Activated T-cell treated with anti-CD3 and anti-CD28 coated beads, Interleukin-2, amount 50 U/mL, for 72 hours (primary cell): ENCODE measurements around the gene IRX4. TPM values are rescaled to one million over a fixed set of nuclear protein-coding genes. Genes with fewer than 3 reads are reported as not detected.

Experiments
- ATAC-seq, 2 donors: fragments of 150-1000 bp; cut with Tn5 transposase; replicated peaks in 1 of 2; 2 replicates each; pipeline ENCODE4 v1.10.0; 2021; ENCODE audit warnings: moderate library complexity in 2 of 2, mild to moderate bottlenecking in 1 of 2
- DNase-seq, 2 donors: peaks; one replicate each; pipeline ENCODE4 v3.0.0; 2021 to 2022; ENCODE audit warnings: mixed read lengths in 1 of 2
- H3K27ac Mint-ChIP-seq: one replicate; pipeline ENCODE4 v1.8.0; 2022; ENCODE audit warnings: mild to moderate bottlenecking, moderate library complexity, mixed read lengths
- H3K27me3 Mint-ChIP-seq: one replicate; pipeline ENCODE4 v1.8.0; 2022; ENCODE audit warnings: low read depth, mixed read lengths
- H3K36me3 Mint-ChIP-seq, 2 donors: one replicate each; pipeline ENCODE4 v1.8.0; 2022; ENCODE audit warnings: mixed read lengths in 2 of 2, mild to moderate bottlenecking in 1 of 2; ENCODE audit not compliant: insufficient read depth in 2 of 2
- H3K4me1 Mint-ChIP-seq: one replicate; pipeline ENCODE4 v1.8.0; 2022; ENCODE audit warnings: low read depth, mixed read lengths
- H3K4me3 Mint-ChIP-seq, 2 donors: one replicate each; pipeline ENCODE4 v1.8.0; 2022; ENCODE audit warnings: mild to moderate bottlenecking in 2 of 2, mixed read lengths in 2 of 2, moderate library complexity in 2 of 2
- H3K9me3 Mint-ChIP-seq, 2 donors: one replicate each; pipeline ENCODE4 v1.8.0; 2022; ENCODE audit warnings: mixed read lengths in 2 of 2
- total RNA-seq, 2 donors: library from RNA; stranded (reverse); gene quantifications; one replicate each; pipeline ENCODE4 v1.2.3, GENCODE V29; 2022

IRX4 gene
- total RNA-seq, 2 donors from 2014 or later: not detected

DNA sequence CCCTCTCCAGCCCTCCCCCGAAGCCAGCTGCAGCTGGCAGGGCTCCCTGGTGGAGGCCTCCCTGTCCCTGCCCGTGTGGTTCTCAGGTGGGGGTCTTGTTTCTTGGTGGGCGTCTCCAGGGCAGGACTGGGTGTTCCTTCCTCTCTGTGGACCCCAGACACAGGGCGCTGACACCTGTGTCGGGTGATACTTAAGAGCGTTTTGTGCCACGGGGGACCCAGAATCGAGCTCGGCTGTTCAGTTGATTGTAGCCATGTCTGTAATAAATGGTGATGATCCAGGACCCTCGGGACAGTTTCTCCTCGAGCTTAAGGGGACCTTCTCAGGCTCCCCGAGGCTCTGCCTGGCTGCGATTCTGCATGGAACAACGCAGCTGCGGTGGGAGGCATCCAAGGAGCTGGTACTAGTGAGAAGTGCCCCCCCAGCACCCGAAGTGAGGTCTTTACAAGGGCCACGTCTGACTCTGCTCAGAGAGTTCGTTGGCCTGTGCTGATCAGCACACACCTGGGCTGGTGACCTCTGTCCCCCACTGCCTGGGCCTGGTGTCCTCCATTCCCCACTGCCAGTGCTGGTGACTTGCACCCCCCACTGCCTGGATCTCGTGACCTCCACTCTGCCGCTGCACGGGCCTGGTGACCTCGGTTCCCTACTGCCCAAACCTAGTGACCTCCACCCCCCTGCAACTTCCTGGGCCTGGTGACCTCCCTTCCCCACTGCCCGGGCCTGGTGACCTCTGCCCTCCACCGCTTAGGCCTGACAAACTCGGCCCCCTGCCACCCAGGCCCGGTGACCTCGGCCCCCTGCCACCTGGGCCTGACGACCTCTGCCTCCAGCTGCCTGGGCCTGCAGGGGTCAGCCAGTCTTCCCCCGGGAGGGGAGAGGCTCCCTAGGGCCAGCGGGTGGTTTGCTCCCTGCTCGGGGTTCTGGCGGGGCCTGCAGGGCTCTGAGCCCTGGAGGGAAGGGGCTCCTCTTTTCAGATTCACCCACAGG, 45.5 kb downstream of the IRX4 start:
- no peak for ATAC-seq

DNA sequence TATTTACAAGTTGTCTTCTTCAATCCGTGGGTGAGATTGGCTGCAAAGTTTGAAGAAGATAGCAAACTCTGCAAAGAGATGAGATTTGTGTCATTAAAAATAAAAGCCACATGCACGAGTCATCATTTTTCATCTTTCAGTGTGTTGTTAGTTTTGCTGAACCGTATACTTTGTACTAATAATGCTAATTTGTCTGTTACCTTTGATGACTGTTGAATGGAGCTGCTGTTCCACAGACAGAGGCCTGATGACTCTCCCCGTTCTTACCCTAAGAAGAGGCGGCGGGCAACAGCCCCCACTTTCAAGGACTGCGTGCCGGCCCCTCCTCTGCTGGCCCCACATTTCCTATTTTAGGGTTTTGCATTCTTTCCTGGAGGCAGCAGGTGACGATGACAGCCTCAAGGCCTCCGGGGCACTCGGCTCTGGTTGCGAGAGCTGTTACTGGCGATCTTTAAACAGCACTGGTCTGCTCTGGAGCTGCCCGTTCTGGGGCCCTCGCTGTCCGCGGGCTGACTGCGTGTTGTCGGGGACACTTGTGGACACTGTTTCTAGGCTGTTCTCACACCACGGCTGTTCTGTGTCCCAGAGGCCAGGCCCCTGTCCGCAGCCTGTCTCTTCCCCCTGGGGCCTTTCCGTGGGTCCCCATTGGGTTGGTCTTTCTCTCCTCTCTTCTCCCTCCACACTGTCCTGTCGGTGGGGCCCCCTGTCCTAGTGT, 46.4 kb downstream of the IRX4 start:
- Mint-ChIP-seq H3K36me3 (no peaks in the 10 kb centered on the region), H3K9me3 (no peaks in the 10 kb centered on the region), H3K27ac (no peak overlapping the region), H3K27me3 (peaks cover 12% of the 10 kb centered on the region), H3K4me3 (no peak overlapping the region), H3K4me1 (no peaks in the 10 kb centered on the region)
- ATAC-seq: no peak
- no peak for DNase-seq

More for the DNA sequence above, 45.5 kb downstream of the IRX4 start:
- Mint-ChIP-seq H3K4me1 (no peaks in the 10 kb centered on the region), H3K27me3 (peaks cover 12% of the 10 kb centered on the region), H3K36me3 (no peaks in the 10 kb centered on the region), H3K4me3 (no peak overlapping the region), H3K9me3 (no peaks in the 10 kb centered on the region), H3K27ac (no peak overlapping the region)
- no peak for DNase-seq

DNA sequence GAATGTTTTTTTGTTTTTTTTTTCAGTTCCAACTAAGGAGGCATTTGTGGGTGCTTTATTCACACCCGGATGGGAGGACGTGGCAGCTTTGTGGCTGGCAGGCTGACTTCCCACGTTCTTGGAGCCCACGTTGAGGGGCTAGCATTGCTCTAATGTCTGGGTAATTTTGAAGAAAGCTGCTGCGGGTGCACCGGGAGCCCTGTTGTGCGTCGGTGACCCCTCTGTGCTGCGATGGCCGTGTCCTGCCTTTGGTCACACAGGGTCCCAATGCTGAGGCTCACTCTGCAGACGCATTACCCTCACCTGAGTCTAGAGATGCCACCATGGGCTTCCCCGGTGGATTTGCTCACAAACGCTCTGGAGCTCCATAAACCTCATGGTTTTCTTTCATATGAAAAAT, 47.3 kb downstream of the IRX4 start:
- H3K27ac Mint-ChIP-seq: no peak overlapping the region
- H3K27me3 Mint-ChIP-seq: peaks cover 12% of the 10 kb centered on the region
- H3K4me3 Mint-ChIP-seq: no peak overlapping the region
- no peaks in the 10 kb centered on the region for H3K36me3 Mint-ChIP-seq
- no peaks in the 10 kb centered on the region for H3K4me1 Mint-ChIP-seq
- DNase-seq (no peak), ATAC-seq (no peak)
- no peaks in the 10 kb centered on the region for H3K9me3 Mint-ChIP-seq

DNA sequence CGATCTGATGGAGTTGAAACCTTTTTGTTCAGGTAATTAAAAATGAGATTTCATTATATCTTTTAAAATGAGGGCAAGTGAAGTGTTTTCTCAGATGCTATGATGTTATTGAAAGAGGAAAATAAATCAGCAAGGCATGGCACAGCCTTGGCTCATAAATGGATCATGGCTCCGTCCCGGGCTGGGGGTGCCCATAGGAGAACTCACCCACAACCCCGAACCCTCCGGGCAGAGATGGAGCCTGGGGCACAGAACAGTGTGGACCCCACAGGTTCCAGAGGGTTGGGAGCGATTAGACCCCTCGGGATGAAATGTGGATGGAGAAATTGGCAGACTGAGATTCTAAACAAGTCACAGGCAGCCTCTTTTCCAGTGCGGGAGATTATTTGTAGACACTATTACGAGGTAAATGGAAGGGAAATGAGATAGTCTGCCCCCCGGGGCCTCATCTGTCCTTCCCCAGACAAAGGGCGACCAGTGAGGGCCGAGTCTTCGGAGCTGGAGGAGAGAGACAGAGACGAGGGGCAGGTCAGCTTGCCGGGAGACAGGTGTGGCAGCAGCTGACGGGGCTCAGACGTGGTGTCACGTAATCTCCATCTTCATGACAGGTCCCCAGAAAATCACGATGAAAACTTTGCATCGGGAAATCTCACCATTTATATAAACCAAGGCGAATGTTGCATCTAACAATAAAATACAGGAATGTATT, 47.9 kb downstream of the IRX4 start:
- no peak for ATAC-seq
- H3K27ac Mint-ChIP-seq: no peak overlapping the region

DNA sequence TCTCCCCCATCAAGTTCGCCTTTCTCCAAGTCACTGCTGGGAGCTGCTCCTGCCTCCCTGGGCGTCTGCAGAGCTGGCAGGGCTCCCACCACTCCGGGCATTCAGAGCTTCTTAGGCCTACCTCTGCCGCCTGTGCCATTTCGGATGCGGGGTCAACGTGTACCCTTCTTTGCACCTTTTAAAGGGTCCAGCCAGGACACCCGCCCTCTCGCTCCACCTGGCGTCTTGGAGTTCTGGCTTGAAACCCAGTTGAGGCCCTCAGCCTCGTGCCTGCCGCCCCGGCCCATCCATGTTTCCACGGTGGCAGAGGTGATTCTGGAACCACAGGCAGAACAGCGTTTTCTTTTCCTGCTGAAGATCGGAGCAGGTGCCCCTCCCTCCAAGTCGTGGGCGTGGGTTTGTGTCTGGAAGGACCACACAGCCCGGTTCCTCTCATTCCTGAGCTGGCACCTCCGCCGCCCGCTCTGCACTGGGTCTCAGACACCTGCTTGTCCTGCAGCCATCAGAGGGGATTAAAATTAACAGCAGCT, 48.6 kb downstream of the IRX4 start:
- H3K27ac Mint-ChIP-seq: no peak overlapping the region

More for the DNA sequence above, 47.9 kb downstream of the IRX4 start:
- Mint-ChIP-seq H3K27me3 (peaks cover 12% of the 10 kb centered on the region), H3K4me1 (no peaks in the 10 kb centered on the region), H3K36me3 (no peaks in the 10 kb centered on the region), H3K4me3 (no peak overlapping the region), H3K9me3 (no peaks in the 10 kb centered on the region)
- no peak for DNase-seq

DNA sequence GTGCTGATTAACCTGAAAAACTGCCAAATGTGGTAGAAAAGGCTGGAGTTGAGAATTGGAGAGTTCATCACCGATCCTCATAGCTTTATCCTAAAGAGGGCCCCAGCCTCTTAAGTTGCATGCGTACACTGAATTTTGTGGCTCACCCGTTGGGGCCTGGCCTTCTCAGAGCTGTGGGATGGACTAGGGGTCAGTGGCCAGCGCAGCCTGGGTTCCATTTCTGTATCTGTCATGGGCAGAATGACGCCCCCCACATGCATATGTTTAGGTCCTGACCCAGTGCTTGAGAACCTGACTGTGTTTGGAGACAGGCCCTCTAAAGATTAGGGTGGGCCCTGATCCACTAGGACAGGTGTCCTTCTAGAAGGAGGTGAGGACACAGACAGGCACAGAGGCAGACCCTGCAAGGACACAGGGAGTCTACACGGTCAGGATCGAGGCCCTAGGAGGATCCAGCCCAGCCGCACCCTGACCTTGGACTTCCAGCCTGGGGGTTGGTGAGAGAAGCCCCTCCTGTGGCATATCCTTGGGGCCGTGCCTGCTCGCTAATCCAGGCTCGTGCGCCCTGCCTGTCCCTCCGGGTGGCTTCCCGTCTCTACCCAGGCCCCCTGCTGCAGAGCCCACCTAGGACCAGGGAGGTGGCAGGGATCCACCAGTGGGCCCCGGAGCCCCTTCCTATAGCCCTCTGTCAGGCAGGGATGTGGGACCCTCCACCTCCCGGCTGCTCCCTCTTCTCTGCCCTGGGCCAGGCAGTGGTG, 49.3 kb downstream of the IRX4 start:
- H3K4me1 Mint-ChIP-seq: no peaks in the 10 kb centered on the region
- ATAC-seq: no peak
- no peak for DNase-seq
- H3K36me3 Mint-ChIP-seq: no peaks in the 10 kb centered on the region
- peaks cover 12% of the 10 kb centered on the region for H3K27me3 Mint-ChIP-seq
- H3K27ac Mint-ChIP-seq: no peak overlapping the region
- H3K4me3 Mint-ChIP-seq: no peak overlapping the region
- no peaks in the 10 kb centered on the region for H3K9me3 Mint-ChIP-seq

More for the DNA sequence above, 48.6 kb downstream of the IRX4 start:
- Mint-ChIP-seq H3K36me3 (no peaks in the 10 kb centered on the region), H3K27me3 (peaks cover 12% of the 10 kb centered on the region), H3K4me1 (no peaks in the 10 kb centered on the region), H3K9me3 (no peaks in the 10 kb centered on the region), H3K4me3 (no peak overlapping the region)
- DNase-seq (no peak), ATAC-seq (no peak)

DNA sequence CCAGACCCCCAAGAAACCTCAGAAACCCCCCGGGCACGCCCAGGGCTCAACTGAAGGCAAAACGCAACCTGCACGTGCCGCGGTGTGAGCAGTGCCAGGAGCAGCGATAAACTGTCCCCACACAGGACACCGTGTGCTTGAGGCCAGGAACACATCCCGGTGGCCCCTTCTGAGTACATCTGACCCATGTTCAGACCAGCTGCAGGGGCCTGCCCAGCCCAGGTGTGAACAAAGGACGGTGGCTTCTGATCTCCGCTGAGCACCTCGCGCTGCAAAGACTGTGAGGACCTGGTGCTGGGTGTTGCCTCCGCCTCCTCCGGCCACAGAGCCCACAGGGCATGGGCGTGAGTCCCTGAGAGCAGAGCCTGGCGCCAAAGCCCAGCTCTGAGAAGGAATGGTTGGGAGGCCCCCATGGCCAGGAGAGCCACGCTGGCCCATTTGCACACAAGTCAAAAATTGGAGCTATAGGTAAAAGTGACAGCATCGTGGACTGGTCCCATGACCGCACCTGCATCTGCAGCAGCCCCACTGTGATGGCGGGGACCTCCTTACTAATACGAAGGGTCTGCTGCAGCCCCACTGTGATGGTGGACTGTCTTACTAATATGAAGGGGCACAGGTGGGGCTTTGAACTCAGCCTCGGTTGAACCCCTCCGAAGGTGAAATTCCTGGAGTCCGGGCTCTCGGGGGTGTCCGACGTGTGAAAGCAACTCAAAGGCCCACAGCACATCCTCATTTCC, 50.0 kb downstream of the IRX4 start:
- no peaks in the 10 kb centered on the region for H3K4me1 Mint-ChIP-seq

DNA sequence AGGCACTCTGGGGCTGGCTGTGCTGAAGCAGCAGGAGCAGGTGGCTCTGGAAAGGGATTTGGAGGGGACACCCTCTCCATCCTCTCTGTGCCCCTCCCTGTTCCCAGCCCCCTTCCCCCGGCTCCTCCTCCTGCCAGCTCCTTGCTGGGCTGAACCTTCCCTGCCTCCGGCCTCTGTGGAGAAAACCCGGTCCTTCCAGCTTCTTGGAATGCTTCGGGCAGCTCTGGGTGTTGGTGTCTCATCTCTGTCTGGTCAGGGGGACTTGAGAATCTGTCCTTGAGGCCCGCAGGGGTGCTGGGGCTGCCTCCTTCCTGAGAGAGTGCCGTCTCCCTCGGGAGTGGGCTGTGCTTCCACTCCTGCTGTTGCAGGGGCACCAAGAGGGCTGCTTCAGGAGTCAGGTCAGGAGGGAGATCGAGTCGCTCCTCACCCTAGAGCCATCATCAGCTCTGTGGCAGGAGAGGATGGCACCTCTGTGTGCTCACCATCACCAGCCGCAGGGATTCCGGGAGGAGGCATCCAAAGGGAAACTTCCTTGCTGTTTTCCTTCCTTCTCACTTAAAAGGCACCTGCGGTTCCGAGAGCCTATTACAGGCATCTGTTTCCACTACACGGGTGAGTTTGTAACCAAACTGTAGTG, 50.9 kb downstream of the IRX4 start:
- Mint-ChIP-seq H3K4me1 (peaks cover 4% of the 10 kb centered on the region), H3K36me3 (no peaks in the 10 kb centered on the region), H3K4me3 (no peak overlapping the region), H3K27ac (no peak overlapping the region), H3K27me3 (peaks cover 12% of the 10 kb centered on the region), H3K9me3 (no peaks in the 10 kb centered on the region)
- ATAC-seq (no peak), DNase-seq (no peak)

More for the DNA sequence above, 50.0 kb downstream of the IRX4 start:
- Mint-ChIP-seq H3K27ac (no peak overlapping the region), H3K9me3 (no peaks in the 10 kb centered on the region), H3K4me3 (no peak overlapping the region), H3K27me3 (peaks cover 12% of the 10 kb centered on the region), H3K36me3 (no peaks in the 10 kb centered on the region)
- no peak for ATAC-seq
- DNase-seq: no peak

DNA sequence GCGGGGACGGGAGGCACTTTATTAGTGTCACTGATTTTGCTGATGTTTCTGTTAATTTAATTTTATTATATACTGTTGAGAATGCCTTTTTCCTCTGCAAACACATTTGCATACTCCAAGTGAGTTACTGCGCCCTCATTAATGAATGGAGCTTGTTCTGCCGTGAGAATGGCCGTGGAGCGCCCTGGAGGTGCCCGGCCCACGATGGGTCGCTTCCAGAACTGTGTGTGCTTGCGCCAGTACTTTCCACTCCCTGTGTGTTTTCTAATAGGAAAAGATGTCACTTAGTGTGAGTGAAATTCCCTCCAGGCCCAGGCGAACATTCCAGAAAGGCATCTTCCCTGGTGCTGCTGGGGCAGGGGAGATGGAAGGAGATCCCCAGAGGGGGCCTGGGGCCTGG, 51.5 kb downstream of the IRX4 start:
- H3K36me3 Mint-ChIP-seq: no peaks in the 10 kb centered on the region
- ATAC-seq: no peak
- no peak overlapping the region for H3K27ac Mint-ChIP-seq
- H3K9me3 Mint-ChIP-seq: no peaks in the 10 kb centered on the region
- no peak overlapping the region for H3K4me3 Mint-ChIP-seq
- H3K4me1 Mint-ChIP-seq: peaks cover 4% of the 10 kb centered on the region
- no peak for DNase-seq
- H3K27me3 Mint-ChIP-seq: peaks cover 12% of the 10 kb centered on the region

DNA sequence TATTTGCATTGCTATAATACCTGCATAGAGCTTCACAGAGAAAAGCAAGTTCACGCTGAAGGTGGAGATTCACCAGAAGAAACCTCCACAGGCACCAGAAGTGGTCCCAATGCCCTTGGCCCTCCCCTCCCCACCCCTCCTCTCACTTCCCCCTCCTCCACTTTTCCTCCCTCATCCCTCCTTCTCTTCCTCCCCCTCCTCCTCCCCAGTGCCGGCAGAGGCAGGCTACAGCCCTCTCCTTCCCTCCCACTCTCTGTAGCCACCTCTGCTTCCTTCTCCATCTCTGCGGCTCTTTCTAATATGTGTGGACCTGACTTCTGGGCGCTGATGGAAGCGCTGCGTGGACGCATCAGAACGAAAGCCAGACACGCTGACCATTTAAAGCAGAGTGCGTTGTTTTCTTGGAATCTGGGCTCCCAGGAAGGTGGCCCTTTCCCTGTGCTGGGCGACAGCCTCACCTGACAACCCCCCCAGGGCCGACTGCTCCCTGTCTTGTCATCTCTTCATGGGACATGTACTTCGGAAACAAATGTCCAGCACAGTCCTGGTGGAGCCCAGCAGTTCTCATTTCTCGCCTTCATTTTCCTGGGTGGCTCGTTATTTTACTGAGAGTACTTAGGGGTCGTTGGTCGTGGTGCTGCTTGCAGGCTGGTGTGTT, 52.0 kb downstream of the IRX4 start:
- Mint-ChIP-seq H3K9me3 (no peaks in the 10 kb centered on the region), H3K4me3 (no peak overlapping the region), H3K27me3 (peaks cover 12% of the 10 kb centered on the region), H3K27ac (no peak overlapping the region), H3K36me3 (no peaks in the 10 kb centered on the region), H3K4me1 (peaks cover 4% of the 10 kb centered on the region)
- DNase-seq (no peak), ATAC-seq (no peak)

DNA sequence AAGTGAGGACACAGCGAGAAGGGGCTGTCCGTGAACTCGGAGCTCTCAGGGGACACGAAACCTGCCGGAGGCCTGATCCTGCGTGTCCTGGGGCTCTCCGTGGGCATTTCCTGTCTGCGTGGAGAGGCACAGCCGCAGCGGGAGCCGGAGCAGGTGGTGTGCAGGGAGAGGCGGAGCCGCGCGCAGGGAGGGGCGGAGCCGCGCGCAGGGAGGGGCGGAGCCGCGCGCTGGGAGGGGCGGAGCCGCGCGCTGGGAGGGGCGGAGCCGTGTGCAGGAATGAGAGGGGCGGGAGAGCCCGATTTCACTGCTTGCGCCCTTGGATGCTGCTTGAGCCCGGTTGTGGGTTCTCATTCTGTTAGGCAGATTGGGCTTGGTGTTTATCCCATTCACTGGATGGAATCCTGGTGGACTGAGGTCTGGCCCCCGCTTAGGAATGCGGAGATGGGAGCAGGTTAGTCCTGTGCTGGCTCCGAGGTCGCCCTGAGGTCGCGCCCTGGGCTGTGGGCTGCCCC, 54.8 kb downstream of the IRX4 start:
- ATAC-seq: peak in 1 of 2 donors; percentile 44
- DNase-seq: no peak
- Mint-ChIP-seq H3K4me1 (peaks cover 4% of the 10 kb centered on the region), H3K27me3 (no peaks in the 10 kb centered on the region), H3K36me3 (no peaks in the 10 kb centered on the region), H3K27ac (no peak overlapping the region), H3K9me3 (no peaks in the 10 kb centered on the region), H3K4me3 (no peak overlapping the region)
